SU-DHL-6 (cell line): ENCODE data around the gene CDX2.

Experiments
- CTCF ChIP-seq: fragments of 200-600 bp; sonication (generic); IDR thresholded peaks from one replicate; pipeline ENCODE4 v1.5.1; 2017; ENCODE audit warnings: antibody characterized with exemption, mild to moderate bottlenecking, low read length, moderate library complexity; ENCODE audit not compliant: insufficient read depth, poor library complexity, severe bottlenecking
- EZH2phosphoT487 ChIP-seq: fragments of 200-600 bp; sonication (generic), shearing (Covaris generic); conservative IDR thresholded peaks from 2 replicates; pipeline ENCODE4 v1.6.1; 2018; ENCODE audit warnings: mild to moderate bottlenecking, antibody characterized with exemption, low read length, moderate library complexity, mixed read lengths

- TF ChIP-seq CTCF (no peak), EZH2phosphoT487 (no peak)
These were observed 44.4 kb upstream of the CDX2 start for GRCh38 chr13:28013482-28013881.
